HTERT RPE-1 (cell line): ENCODE data around the gene TRABD.

Source experiments
- in situ Hi-C: fragments of 300-500 bp; cut with MboI; formaldehyde crosslinking; loops from 4 replicates; pipeline ENCODE4 v1.14.3; 2020; ENCODE audit warnings: low sequenced_read_pairs

Gene TRABD

GRCh38 chr22:50233223-50233622 lies 47.5 kb downstream of the TRABD start:
- in situ Hi-C loops = no loop called here

- in situ Hi-C loops = no loop called here
Measured at GRCh38 chr22:50236731-50237409, 51.2 kb downstream of the TRABD start.

GRCh38 chr22:50238755-50239154 lies 53.0 kb downstream of the TRABD start:
- in situ Hi-C loops = no loop called here

- in situ Hi-C loops = no loop called here
Measured at GRCh38 chr22:50242406-50242949, 56.8 kb downstream of the TRABD start.

- in situ Hi-C loops = no loop called here
Measured at GRCh38 chr22:50243685-50244419, 58.1 kb downstream of the TRABD start.

GRCh38 chr22:50244420-50245213 lies 58.9 kb downstream of the TRABD start, which contains the start of gene TUBGCP6:
TSS of gene TUBGCP6 (minus strand) at chr22:50245023. CDS start at chr22:50244459, 564 bp downstream.
- in situ Hi-C loops = no loop called here

- in situ Hi-C loops = no loop called here
Measured at GRCh38 chr22:50245214-50246072, 59.7 kb downstream of the TRABD start.

GRCh38 chr22:50246242-50247175 lies 60.8 kb downstream of the TRABD start:
- in situ Hi-C loops = no loop called here

GRCh38 chr22:50247748-50248147 lies 62.0 kb downstream of the TRABD start:
- in situ Hi-C loops = no loop called here

GRCh38 chr22:50248196-50249081 lies 62.7 kb downstream of the TRABD start:
- in situ Hi-C loops = no loop called here
